ENCODE results near the gene SLX1B. TPM values are rescaled to one million over a fixed set of nuclear protein-coding genes. Genes with fewer than 3 reads are reported as not detected.
"Not testable (repeated sequence)": the region's sequence is repeated elsewhere in the genome, so short reads cannot be mapped to it uniquely, and the experiment has no call there.

Gene SLX1B
- polyA plus RNA-seq, 3 donors: 34.4 to 37.7 (median 37.5) TPM

GRCh38 chr16:29460647-29461030, 6.3 kb downstream of the SLX1B start:
- H4K20me1 ChIP-seq (ENCODE audit: insufficient read depth, low read length); H3K27ac Mint-ChIP-seq; H3K4me3 ChIP-seq (replicated peaks in 1 of 3; ENCODE audit: low read depth in 2 of 3, low read length in 3 of 3); H3K27ac ChIP-seq (ENCODE audit: low read depth in 1 of 2, low read length in 2 of 2); H3K4me1 Mint-ChIP-seq; H3K4me1 ChIP-seq (ENCODE audit: control insufficient read depth in 1 of 2, insufficient read depth in 2 of 2, low read length in 2 of 2); H3K27me3 ChIP-seq (ENCODE audit: control insufficient read depth in 2 of 2, insufficient read depth in 2 of 2, low read length in 2 of 2); H2AFZ ChIP-seq (ENCODE audit: insufficient read depth, low read depth, low read length, poor library complexity, severe bottlenecking); H3K36me3 ChIP-seq (replicated peaks in 1 of 2; ENCODE audit: control insufficient read depth in 1 of 2, insufficient read depth in 2 of 2, low read length in 2 of 2); H3K36me3 Mint-ChIP-seq; H3K9me3 Mint-ChIP-seq; H3K79me2 ChIP-seq (ENCODE audit: insufficient read depth, low read length); intact Hi-C loops (cut with micrococcal nuclease); H3K27me3 Mint-ChIP-seq (ENCODE audit: low read depth in 3 of 3); H3K9me3 ChIP-seq (replicated peaks in 1 of 2; ENCODE audit: control insufficient read depth in 1 of 2, insufficient read depth in 1 of 2, low read length in 2 of 2); H3K4me3 Mint-ChIP-seq; H3K9ac ChIP-seq (ENCODE audit: insufficient read depth, low read length, poor library complexity, severe bottlenecking); DNase-seq; H3K4me2 ChIP-seq (replicated peaks; ENCODE audit: extremely low read depth, low read length, poor library complexity, severe bottlenecking): not testable (repeated sequence)
- WGBS (ENCODE audit: insufficient coverage): no CpG with 5 or more reads among the region's 9 CpGs

DNA sequence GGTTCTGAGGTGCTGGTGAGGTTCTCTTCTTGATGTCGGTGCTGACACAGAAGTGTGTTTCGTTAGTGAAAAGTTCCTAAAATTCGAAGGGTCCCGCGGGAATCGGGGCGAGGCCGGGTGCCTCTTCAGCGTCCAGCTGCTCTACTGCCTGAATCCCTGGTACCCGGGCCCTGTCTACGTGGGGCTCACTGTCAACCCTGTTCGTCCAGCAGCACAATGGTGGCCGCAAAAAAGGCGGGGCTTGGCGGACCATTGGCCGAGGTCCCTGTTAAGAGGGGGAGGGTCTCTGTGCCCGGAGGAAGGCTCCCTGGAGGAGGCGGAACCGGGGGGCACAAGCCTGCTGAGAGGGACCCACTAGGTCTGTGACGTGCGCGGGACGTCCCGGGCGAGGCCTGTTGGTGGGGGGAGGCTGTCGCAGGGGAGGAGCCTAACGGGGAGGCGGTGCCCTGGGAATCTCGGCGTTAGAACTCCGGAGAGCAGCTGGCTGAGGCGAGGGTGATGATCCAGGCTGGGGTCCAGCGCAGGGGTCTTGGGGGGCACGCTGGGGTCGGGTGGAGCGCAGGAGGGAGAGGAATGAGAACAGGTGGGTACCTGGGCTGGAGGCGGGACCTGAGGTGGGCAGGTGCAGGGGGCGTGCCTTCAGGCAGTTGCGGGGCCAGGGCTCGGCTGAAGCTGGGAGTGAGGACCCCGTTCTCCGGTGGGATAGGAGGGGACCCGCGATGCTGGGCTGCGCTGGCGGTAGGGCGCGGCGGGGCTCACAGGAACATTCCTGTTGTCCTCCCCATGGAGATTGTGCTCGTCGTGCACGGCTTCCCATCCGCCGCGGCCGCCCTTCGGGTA, 11.9 kb downstream of the SLX1B start:
- H2AFZ ChIP-seq (ENCODE audit: insufficient read depth, low read depth, low read length, poor library complexity, severe bottlenecking); H3K4me1 ChIP-seq (ENCODE audit: control insufficient read depth in 1 of 2, insufficient read depth in 2 of 2, low read length in 2 of 2); intact Hi-C loops (cut with micrococcal nuclease); H3K4me3 ChIP-seq (replicated peaks in 1 of 3; ENCODE audit: low read depth in 2 of 3, low read length in 3 of 3); H3K79me2 ChIP-seq (ENCODE audit: insufficient read depth, low read length); H3K4me1 Mint-ChIP-seq; H3K9me3 ChIP-seq (replicated peaks in 1 of 2; ENCODE audit: control insufficient read depth in 1 of 2, insufficient read depth in 1 of 2, low read length in 2 of 2); H3K9me3 Mint-ChIP-seq; H3K27me3 ChIP-seq (ENCODE audit: control insufficient read depth in 2 of 2, insufficient read depth in 2 of 2, low read length in 2 of 2); H3K4me2 ChIP-seq (replicated peaks; ENCODE audit: extremely low read depth, low read length, poor library complexity, severe bottlenecking); H3K27me3 Mint-ChIP-seq (ENCODE audit: low read depth in 3 of 3); H3K36me3 ChIP-seq (replicated peaks in 1 of 2; ENCODE audit: control insufficient read depth in 1 of 2, insufficient read depth in 2 of 2, low read length in 2 of 2); H3K4me3 Mint-ChIP-seq; H3K36me3 Mint-ChIP-seq; DNase-seq; H3K27ac Mint-ChIP-seq; H3K27ac ChIP-seq (ENCODE audit: low read depth in 1 of 2, low read length in 2 of 2); H4K20me1 ChIP-seq (ENCODE audit: insufficient read depth, low read length); H3K9ac ChIP-seq (ENCODE audit: insufficient read depth, low read length, poor library complexity, severe bottlenecking): not testable (repeated sequence)
- WGBS (ENCODE audit: insufficient coverage): no CpG with 5 or more reads among the region's 57 CpGs

DNA sequence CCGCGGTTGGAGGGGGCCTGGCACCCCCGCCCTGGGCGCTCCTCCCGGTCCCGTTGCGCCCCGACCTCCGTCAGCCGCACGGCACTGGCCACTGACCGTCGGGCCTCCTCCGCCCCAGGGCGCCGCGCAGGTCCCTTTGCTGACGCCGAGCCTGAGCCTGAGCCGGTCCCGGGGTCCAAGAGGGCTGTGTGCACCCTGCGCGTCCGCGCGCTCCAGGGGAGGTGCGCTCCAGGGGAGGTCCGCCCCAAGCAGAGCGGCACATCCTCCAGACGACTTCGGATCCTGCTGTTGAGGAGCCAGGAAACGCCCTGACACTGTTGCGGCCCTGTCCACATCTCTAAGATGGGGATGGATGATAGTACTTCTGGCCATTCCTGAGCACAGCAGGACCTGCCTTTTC, 12.6 kb downstream of the SLX1B start:
- H3K4me1 Mint-ChIP-seq; H3K4me3 ChIP-seq (replicated peaks in 1 of 3; ENCODE audit: low read depth in 2 of 3, low read length in 3 of 3); H3K27ac ChIP-seq (ENCODE audit: low read depth in 1 of 2, low read length in 2 of 2); H3K27ac Mint-ChIP-seq; H4K20me1 ChIP-seq (ENCODE audit: insufficient read depth, low read length); intact Hi-C loops (cut with micrococcal nuclease); H3K9me3 Mint-ChIP-seq; H3K27me3 Mint-ChIP-seq (ENCODE audit: low read depth in 3 of 3); H3K27me3 ChIP-seq (ENCODE audit: control insufficient read depth in 2 of 2, insufficient read depth in 2 of 2, low read length in 2 of 2); H3K4me3 Mint-ChIP-seq; H3K9ac ChIP-seq (ENCODE audit: insufficient read depth, low read length, poor library complexity, severe bottlenecking); H3K9me3 ChIP-seq (replicated peaks in 1 of 2; ENCODE audit: control insufficient read depth in 1 of 2, insufficient read depth in 1 of 2, low read length in 2 of 2); H3K79me2 ChIP-seq (ENCODE audit: insufficient read depth, low read length); DNase-seq; H3K36me3 Mint-ChIP-seq; H3K4me1 ChIP-seq (ENCODE audit: control insufficient read depth in 1 of 2, insufficient read depth in 2 of 2, low read length in 2 of 2); H3K36me3 ChIP-seq (replicated peaks in 1 of 2; ENCODE audit: control insufficient read depth in 1 of 2, insufficient read depth in 2 of 2, low read length in 2 of 2); H2AFZ ChIP-seq (ENCODE audit: insufficient read depth, low read depth, low read length, poor library complexity, severe bottlenecking); H3K4me2 ChIP-seq (replicated peaks; ENCODE audit: extremely low read depth, low read length, poor library complexity, severe bottlenecking): not testable (repeated sequence)
- WGBS (ENCODE audit: insufficient coverage): no CpG with 5 or more reads among the region's 33 CpGs

GRCh38 chr16:29467654-29468366, 13.5 kb downstream of the SLX1B start:
- not testable (repeated sequence) for H3K4me1 Mint-ChIP-seq; H4K20me1 ChIP-seq (ENCODE audit: insufficient read depth, low read length); DNase-seq

More at GRCh38 chr16:29467654-29468366, 13.5 kb downstream of the SLX1B start:
- H3K4me1 ChIP-seq (ENCODE audit: control insufficient read depth in 1 of 2, insufficient read depth in 2 of 2, low read length in 2 of 2); H3K4me3 Mint-ChIP-seq; H3K36me3 ChIP-seq (replicated peaks in 1 of 2; ENCODE audit: control insufficient read depth in 1 of 2, insufficient read depth in 2 of 2, low read length in 2 of 2); intact Hi-C loops (cut with micrococcal nuclease); H3K4me3 ChIP-seq (replicated peaks in 1 of 3; ENCODE audit: low read depth in 2 of 3, low read length in 3 of 3); H3K9me3 ChIP-seq (replicated peaks in 1 of 2; ENCODE audit: control insufficient read depth in 1 of 2, insufficient read depth in 1 of 2, low read length in 2 of 2); H3K4me2 ChIP-seq (replicated peaks; ENCODE audit: extremely low read depth, low read length, poor library complexity, severe bottlenecking); H3K27me3 ChIP-seq (ENCODE audit: control insufficient read depth in 2 of 2, insufficient read depth in 2 of 2, low read length in 2 of 2); H2AFZ ChIP-seq (ENCODE audit: insufficient read depth, low read depth, low read length, poor library complexity, severe bottlenecking); H3K9ac ChIP-seq (ENCODE audit: insufficient read depth, low read length, poor library complexity, severe bottlenecking); H3K36me3 Mint-ChIP-seq; H3K9me3 Mint-ChIP-seq; H3K27me3 Mint-ChIP-seq (ENCODE audit: low read depth in 3 of 3); H3K27ac ChIP-seq (ENCODE audit: low read depth in 1 of 2, low read length in 2 of 2); H3K79me2 ChIP-seq (ENCODE audit: insufficient read depth, low read length): not testable (repeated sequence)
- no CpG with 5 or more reads among the region's 10 CpGs for WGBS (ENCODE audit: insufficient coverage)
- H3K27ac Mint-ChIP-seq: peak overlapping the region in 1 of 7 donors; percentile 68

All from CD14-positive monocyte (primary cell).